HG03139 (cell line): ENCODE data around the gene RAB23.

Experiments used
- ATAC-seq: cut with Tn5 transposase; IDR thresholded peaks from one replicate; pipeline ENCODE4 v1.9.1; 2021; ENCODE audit not compliant: unreplicated experiment

The RAB23 gene

DNA sequence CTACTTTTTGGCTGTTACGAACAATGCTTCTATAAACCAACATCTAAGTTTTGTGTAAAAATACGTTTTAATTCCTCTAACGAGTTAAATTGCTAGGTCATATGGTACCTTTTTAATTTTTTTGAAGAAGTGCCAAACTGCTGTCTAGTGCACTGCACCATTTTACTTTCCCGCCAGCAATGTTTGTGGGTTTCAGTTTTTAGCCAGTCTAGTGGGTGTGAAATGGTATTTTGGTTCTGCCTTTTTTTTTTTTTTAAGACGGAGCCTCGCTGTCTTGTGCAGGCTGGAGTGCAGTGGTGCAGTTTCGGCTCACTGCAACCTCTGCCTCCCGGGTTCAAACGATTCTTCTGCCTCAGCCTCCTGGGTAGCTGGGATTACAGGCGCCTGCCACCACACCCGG, 84.1 kb downstream of the RAB23 start:
- no peak for ATAC-seq

GRCh38 chr6:57137350-57137749, 84.8 kb downstream of the RAB23 start:
- ATAC-seq = no peak
